ENCODE measurements around the gene ZC3H12D. TPM values are rescaled to one million over a fixed set of nuclear protein-coding genes. Genes with fewer than 3 reads are reported as not detected.

Gene ZC3H12D
- total and polyA plus RNA-seq, 2 of the 13 experiments (the other 11 are each of a cell fraction or from before 2014, with no cell fraction given) = 1.2 to 2.7 TPM

DNA sequence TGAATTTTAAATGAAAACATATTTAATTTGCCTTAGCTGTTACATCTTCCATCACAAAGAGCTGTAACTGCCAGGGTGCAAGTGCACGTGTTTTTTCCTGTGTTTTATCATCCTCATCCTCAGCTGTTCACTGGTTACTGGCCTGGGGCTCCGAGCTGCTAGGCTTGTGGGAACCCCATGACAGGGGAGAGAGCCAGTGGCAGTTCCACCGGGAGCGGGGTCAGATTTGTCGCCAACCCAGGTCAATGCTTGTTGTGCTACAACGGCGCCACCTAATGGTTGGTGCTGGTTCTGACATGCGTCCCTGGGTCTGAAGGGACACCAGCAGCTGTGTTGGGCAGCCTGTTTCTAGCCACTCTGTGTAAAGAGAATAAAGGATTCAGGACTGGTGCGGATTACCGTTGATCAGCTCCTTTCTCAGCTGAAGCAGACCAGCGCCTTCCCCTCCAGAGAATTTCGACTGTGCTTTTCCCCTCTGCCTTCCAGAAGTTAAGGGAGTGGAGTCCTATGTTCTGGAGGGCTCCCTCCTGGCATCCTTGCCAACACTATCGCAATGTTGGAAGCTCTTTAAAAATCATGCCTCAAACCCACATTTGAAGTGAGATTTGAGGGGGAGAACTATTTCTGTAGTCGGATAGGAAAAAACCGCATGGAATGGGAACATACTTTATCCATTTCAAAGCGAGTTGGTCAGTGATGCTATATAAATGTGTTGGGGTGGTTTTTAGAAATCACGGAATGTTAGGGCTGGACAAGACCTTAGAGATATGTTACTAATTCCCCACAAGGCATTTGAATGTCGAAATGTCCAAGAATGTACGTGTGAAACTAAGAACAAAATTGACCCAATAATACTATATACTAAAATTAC lies 52.7 kb downstream of the ZC3H12D start (continued):
- TF ChIP-seq, protein P1, sequence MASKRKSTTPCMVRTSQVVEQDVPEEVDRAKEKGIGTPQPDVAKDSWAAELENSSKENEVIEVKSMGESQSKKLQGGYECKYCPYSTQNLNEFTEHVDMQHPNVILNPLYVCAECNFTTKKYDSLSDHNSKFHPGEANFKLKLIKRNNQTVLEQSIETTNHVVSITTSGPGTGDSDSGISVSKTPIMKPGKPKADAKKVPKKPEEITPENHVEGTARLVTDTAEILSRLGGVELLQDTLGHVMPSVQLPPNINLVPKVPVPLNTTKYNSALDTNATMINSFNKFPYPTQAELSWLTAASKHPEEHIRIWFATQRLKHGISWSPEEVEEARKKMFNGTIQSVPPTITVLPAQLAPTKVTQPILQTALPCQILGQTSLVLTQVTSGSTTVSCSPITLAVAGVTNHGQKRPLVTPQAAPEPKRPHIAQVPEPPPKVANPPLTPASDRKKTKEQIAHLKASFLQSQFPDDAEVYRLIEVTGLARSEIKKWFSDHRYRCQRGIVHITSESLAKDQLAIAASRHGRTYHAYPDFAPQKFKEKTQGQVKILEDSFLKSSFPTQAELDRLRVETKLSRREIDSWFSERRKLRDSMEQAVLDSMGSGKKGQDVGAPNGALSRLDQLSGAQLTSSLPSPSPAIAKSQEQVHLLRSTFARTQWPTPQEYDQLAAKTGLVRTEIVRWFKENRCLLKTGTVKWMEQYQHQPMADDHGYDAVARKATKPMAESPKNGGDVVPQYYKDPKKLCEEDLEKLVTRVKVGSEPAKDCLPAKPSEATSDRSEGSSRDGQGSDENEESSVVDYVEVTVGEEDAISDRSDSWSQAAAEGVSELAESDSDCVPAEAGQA (IDR thresholded peaks at IDR 0.05; ENCODE audit: low read depth) = no peak; the same call in 1 of the 2 replicates
- TF ChIP-seq, protein P1 (CRISPR knock-in tag; IDR thresholded peaks at IDR 0.05; ENCODE audit: borderline replicate concordance) = no peak
- TF ChIP-seq SMARCE1 (IDR thresholded peaks at IDR 0.05; ENCODE audit: borderline replicate concordance) (no peak), ZNF619 (CRISPR knock-in tag; IDR thresholded peaks at IDR 0.05) (peak; percentile 94), ERF (CRISPR knock-in tag; IDR thresholded peaks at IDR 0.05) (peak; percentile 65; the same call in 1 of the 2 replicates), AGO1 (IDR thresholded peaks at IDR 0.05; ENCODE audit: low read depth, low read length, poor library complexity, severe bottlenecking) (no peak), NFYC (CRISPR knock-in tag; IDR thresholded peaks at IDR 0.05) (0 out of 2 replicates have a peak, but pooled peaks have one; percentile 11), YY1 (IDR thresholded peaks at IDR 0.05; ENCODE audit: insufficient read depth, insufficient replicate concordance, low read depth, low read length) (peak; percentile 44), ZMYM3 (CRISPR knock-in tag; IDR thresholded peaks at IDR 0.05) (peak; percentile 50; the same call in 1 of the 2 replicates), ZNF577 (CRISPR knock-in tag; IDR thresholded peaks at IDR 0.05; ENCODE audit: borderline replicate concordance, low read depth) (no peak), JUND (CRISPR knock-in tag; IDR thresholded peaks at IDR 0.05) (no peak), ZFP82 (CRISPR knock-in tag; IDR thresholded peaks at IDR 0.05; ENCODE audit: borderline replicate concordance) (no peak), PPARG (CRISPR knock-in tag; conservative IDR thresholded peaks at IDR 0.05) (0 out of 2 replicates have a peak, but pooled peaks have one; percentile 35), GATAD1 (CRISPR knock-in tag; IDR thresholded peaks at IDR 0.05) (peak; percentile 57; the same call in 1 of the 2 replicates), ZNF331 (CRISPR knock-in tag; IDR thresholded peaks at IDR 0.05) (peak; percentile 76), ZNF101 (CRISPR knock-in tag; IDR thresholded peaks at IDR 0.05; ENCODE audit: borderline replicate concordance, low read depth) (no peak), BORCS8-MEF2B (CRISPR knock-in tag; IDR thresholded peaks at IDR 0.05) (peak; percentile 85; the same call in 1 of the 2 replicates)
- TF ChIP-seq, protein P2, sequence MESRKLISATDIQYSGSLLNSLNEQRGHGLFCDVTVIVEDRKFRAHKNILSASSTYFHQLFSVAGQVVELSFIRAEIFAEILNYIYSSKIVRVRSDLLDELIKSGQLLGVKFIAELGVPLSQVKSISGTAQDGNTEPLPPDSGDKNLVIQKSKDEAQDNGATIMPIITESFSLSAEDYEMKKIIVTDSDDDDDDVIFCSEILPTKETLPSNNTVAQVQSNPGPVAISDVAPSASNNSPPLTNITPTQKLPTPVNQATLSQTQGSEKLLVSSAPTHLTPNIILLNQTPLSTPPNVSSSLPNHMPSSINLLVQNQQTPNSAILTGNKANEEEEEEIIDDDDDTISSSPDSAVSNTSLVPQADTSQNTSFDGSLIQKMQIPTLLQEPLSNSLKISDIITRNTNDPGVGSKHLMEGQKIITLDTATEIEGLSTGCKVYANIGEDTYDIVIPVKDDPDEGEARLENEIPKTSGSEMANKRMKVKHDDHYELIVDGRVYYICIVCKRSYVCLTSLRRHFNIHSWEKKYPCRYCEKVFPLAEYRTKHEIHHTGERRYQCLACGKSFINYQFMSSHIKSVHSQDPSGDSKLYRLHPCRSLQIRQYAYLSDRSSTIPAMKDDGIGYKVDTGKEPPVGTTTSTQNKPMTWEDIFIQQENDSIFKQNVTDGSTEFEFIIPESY (CRISPR knock-in tag; IDR thresholded peaks at IDR 0.05) = 0 out of 2 replicates have a peak, but pooled peaks have one; percentile 18
- TF ChIP-seq, protein P3, sequence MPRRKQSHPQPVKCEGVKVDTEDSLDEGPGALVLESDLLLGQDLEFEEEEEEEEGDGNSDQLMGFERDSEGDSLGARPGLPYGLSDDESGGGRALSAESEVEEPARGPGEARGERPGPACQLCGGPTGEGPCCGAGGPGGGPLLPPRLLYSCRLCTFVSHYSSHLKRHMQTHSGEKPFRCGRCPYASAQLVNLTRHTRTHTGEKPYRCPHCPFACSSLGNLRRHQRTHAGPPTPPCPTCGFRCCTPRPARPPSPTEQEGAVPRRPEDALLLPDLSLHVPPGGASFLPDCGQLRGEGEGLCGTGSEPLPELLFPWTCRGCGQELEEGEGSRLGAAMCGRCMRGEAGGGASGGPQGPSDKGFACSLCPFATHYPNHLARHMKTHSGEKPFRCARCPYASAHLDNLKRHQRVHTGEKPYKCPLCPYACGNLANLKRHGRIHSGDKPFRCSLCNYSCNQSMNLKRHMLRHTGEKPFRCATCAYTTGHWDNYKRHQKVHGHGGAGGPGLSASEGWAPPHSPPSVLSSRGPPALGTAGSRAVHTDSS (CRISPR knock-in tag; conservative IDR thresholded peaks at IDR 0.05) = no peak
- TF ChIP-seq, protein P4, sequence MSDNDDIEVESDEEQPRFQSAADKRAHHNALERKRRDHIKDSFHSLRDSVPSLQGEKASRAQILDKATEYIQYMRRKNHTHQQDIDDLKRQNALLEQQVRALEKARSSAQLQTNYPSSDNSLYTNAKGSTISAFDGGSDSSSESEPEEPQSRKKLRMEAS (IDR thresholded peaks at IDR 0.05) = no peak

All from HepG2 (cell line).